ENCODE results near the gene HMCN2.

HMCN2 gene

DNA sequence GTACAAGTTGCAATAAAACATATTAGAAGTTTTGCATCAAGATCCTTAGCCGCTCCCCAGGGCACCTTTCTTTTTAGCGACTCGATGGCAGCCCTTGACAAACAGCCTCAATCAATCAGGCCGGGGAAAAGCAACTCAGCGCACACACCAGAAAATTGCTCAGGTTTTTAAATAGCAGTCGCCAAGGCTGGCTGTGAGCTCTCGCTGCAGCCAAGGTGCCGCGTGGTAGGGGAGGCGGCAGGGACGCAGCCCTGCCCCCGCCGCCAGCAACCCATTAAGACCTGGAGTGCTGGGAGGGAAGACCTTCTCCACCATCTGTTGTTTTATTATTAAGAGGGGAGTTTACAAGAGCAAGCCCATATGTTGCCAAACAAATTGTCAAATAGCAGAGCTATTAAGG, 201.8 kb downstream of the HMCN2 start:
- TF ChIP-seq NFIC (IDR thresholded peaks at IDR 0.05): no peak
- TF ChIP-seq, protein P1, sequence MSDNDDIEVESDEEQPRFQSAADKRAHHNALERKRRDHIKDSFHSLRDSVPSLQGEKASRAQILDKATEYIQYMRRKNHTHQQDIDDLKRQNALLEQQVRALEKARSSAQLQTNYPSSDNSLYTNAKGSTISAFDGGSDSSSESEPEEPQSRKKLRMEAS (IDR thresholded peaks at IDR 0.05): no peak

DNA sequence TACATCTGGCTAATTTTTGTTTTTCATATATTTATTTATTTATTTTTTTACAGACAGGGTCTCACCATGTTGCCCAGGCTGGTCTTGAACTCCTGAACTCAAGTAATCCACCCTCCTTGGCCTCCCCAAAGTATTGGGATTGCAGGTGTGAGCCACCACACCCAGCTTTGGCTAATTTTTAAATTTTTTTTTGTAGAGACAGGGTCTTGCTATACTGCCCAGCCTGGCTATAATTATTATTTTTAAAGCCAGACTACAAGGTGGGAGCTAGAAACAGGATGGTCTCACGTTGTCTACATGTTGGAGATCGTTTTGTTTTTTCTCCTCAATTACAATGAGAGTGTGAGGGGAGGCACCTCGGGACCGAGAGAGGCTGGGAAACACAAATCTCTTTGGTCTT, 203.0 kb downstream of the HMCN2 start:
- TF ChIP-seq, protein P1 (IDR thresholded peaks at IDR 0.05): no peak
- TF ChIP-seq EP300 (IDR thresholded peaks at IDR 0.05; ENCODE audit: borderline replicate concordance) (no peak), FOXM1 (IDR thresholded peaks at IDR 0.05; ENCODE audit: borderline replicate concordance, low read depth) (no peak), CREB1 (IDR thresholded peaks at IDR 0.05; ENCODE audit: low read depth) (no peak), RAD21 (IDR thresholded peaks at IDR 0.05; ENCODE audit: low read depth) (no peak), EGR1 (IDR thresholded peaks at IDR 0.05) (no peak)
- TF ChIP-seq, protein P2, sequence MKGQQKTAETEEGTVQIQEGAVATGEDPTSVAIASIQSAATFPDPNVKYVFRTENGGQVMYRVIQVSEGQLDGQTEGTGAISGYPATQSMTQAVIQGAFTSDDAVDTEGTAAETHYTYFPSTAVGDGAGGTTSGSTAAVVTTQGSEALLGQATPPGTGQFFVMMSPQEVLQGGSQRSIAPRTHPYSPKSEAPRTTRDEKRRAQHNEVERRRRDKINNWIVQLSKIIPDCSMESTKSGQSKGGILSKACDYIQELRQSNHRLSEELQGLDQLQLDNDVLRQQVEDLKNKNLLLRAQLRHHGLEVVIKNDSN (IDR thresholded peaks at IDR 0.05): no peak

DNA sequence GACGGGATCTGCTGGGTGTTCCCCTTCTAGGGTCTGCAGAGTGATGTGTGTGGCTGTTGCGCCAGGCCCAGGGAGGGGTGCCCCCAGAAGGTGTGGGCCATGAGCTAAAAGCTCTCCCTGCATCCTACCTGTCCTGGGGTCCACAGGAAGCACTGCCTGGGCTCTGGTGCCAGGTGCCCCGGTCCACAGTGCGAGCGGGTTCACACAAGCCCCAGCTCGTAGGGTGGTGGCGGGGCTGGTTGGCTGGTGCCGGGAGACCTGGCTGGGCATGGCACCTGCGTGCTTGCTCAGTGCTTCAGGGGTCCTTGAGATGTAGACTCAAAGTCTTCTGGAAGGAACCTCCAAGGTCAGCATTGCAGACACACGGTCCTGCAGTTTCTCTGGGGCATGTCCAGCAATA, 204.7 kb downstream of the HMCN2 start:
- no peak for TF ChIP-seq TAF1 (IDR thresholded peaks at IDR 0.05; ENCODE audit: low read depth)
- no peak for TF ChIP-seq EP300 (IDR thresholded peaks at IDR 0.05; ENCODE audit: borderline replicate concordance)
- TF ChIP-seq EGR1 (IDR thresholded peaks at IDR 0.05): no peak
- TF ChIP-seq ZBTB7A (IDR thresholded peaks at IDR 0.05; ENCODE audit: low read depth): no peak
- TF ChIP-seq, protein P1 (IDR thresholded peaks at IDR 0.05): no peak
- TF ChIP-seq, protein P3, sequence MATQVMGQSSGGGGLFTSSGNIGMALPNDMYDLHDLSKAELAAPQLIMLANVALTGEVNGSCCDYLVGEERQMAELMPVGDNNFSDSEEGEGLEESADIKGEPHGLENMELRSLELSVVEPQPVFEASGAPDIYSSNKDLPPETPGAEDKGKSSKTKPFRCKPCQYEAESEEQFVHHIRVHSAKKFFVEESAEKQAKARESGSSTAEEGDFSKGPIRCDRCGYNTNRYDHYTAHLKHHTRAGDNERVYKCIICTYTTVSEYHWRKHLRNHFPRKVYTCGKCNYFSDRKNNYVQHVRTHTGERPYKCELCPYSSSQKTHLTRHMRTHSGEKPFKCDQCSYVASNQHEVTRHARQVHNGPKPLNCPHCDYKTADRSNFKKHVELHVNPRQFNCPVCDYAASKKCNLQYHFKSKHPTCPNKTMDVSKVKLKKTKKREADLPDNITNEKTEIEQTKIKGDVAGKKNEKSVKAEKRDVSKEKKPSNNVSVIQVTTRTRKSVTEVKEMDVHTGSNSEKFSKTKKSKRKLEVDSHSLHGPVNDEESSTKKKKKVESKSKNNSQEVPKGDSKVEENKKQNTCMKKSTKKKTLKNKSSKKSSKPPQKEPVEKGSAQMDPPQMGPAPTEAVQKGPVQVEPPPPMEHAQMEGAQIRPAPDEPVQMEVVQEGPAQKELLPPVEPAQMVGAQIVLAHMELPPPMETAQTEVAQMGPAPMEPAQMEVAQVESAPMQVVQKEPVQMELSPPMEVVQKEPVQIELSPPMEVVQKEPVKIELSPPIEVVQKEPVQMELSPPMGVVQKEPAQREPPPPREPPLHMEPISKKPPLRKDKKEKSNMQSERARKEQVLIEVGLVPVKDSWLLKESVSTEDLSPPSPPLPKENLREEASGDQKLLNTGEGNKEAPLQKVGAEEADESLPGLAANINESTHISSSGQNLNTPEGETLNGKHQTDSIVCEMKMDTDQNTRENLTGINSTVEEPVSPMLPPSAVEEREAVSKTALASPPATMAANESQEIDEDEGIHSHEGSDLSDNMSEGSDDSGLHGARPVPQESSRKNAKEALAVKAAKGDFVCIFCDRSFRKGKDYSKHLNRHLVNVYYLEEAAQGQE (IDR thresholded peaks at IDR 0.05; ENCODE audit: low read depth): no peak
- no peak for TF ChIP-seq CEBPB (IDR thresholded peaks at IDR 0.05)
- no peak for TF ChIP-seq FOXM1 (IDR thresholded peaks at IDR 0.05; ENCODE audit: borderline replicate concordance, low read depth)
- TF ChIP-seq CREB1 (IDR thresholded peaks at IDR 0.05; ENCODE audit: low read depth): no peak
- TF ChIP-seq, protein P2 (IDR thresholded peaks at IDR 0.05): no peak
- no peak for TF ChIP-seq NFIC (IDR thresholded peaks at IDR 0.05)
- TF ChIP-seq TEAD4 (IDR thresholded peaks at IDR 0.05): no peak
- TF ChIP-seq RAD21 (IDR thresholded peaks at IDR 0.05; ENCODE audit: low read depth): no peak
- TF ChIP-seq TCF12 (IDR thresholded peaks at IDR 0.05; ENCODE audit: low read depth): no peak
- no peak for TF ChIP-seq YY1 (IDR thresholded peaks at IDR 0.05; ENCODE audit: low read depth)

DNA sequence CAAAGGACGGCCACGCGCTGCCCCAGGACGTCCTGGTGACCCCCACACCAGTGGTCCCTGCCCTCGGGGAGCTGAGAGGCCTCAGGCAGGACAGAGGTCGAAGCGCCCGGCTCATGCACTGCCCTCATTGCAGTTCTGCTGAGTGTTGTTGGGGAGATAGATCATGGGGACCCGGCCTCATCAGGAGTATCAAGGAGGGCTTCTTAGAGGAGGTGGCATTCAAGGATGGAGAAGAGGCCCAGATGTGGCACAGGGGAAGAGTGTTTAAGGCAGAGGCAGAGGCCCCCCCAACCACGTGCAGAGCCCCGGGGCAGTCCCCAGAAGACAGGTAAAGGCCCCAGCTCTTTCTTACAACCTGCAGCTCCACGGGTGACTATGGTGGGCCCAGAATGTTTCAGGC, 205.4 kb downstream of the HMCN2 start:
- TF ChIP-seq ZBTB7A (IDR thresholded peaks at IDR 0.05; ENCODE audit: low read depth): no peak
- TF ChIP-seq RAD21 (IDR thresholded peaks at IDR 0.05; ENCODE audit: low read depth): no peak
- no peak for TF ChIP-seq TAF1 (IDR thresholded peaks at IDR 0.05; ENCODE audit: low read depth)
- no peak for TF ChIP-seq EGR1 (IDR thresholded peaks at IDR 0.05)
- TF ChIP-seq NFIC (IDR thresholded peaks at IDR 0.05): no peak
- TF ChIP-seq CEBPB (IDR thresholded peaks at IDR 0.05): no peak
- TF ChIP-seq, protein P2 (IDR thresholded peaks at IDR 0.05): no peak
- no peak for TF ChIP-seq EP300 (IDR thresholded peaks at IDR 0.05; ENCODE audit: borderline replicate concordance)
- no peak for TF ChIP-seq YY1 (IDR thresholded peaks at IDR 0.05; ENCODE audit: low read depth)
- no peak for TF ChIP-seq TCF12 (IDR thresholded peaks at IDR 0.05; ENCODE audit: low read depth)
- no peak for TF ChIP-seq FOXM1 (IDR thresholded peaks at IDR 0.05; ENCODE audit: borderline replicate concordance, low read depth)
- TF ChIP-seq, protein P1 (IDR thresholded peaks at IDR 0.05): no peak
- TF ChIP-seq, protein P3 (IDR thresholded peaks at IDR 0.05; ENCODE audit: low read depth): no peak

DNA sequence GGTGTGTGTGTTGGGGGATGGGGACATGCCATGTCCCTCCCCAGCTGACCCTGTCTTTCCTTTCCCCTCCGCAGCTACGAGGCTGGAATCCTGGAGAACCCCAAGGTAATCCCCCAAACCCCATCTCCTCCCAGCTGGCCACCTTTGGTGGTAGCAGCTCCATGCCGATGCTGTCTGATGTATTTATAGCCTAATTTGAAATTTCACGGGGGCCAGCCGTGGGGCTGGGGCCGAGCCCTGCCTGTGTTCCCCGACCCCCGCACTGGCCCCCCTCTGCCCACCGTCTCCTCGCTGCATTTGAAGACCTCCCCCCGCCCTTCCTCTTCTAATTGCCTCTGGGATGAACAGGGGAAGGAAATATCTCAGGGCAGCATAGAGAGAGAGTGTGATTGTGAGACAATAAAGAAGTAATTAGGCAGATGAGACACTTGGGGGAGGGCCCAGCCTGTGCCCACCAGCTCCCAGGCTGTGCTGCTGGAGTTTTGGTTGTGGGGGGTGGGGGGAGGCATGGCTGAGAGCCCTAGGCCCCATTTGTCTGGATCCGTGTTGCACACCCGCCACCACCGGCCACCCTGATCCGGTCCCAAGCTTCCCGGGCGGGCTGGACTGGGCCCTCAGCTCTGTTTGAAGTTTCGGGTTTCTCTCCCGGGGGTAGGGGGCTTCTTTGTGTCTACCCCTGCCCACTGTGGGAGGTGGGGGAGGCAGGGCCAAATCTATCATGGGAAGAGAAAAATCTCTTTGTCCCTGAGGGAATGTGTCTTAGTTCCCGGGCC, 206.0 kb downstream of the HMCN2 start:
- TF ChIP-seq NFIC (IDR thresholded peaks at IDR 0.05): no peak
- TF ChIP-seq, protein P1 (IDR thresholded peaks at IDR 0.05): no peak
- no peak for TF ChIP-seq YY1 (IDR thresholded peaks at IDR 0.05; ENCODE audit: low read depth)
- TF ChIP-seq RAD21 (IDR thresholded peaks at IDR 0.05; ENCODE audit: low read depth): no peak
- TF ChIP-seq FOXM1 (IDR thresholded peaks at IDR 0.05; ENCODE audit: borderline replicate concordance, low read depth): no peak
- TF ChIP-seq EP300 (IDR thresholded peaks at IDR 0.05; ENCODE audit: borderline replicate concordance): no peak
- no peak for TF ChIP-seq EGR1 (IDR thresholded peaks at IDR 0.05)
- TF ChIP-seq, protein P3 (IDR thresholded peaks at IDR 0.05; ENCODE audit: low read depth): no peak
- no peak for TF ChIP-seq TAF1 (IDR thresholded peaks at IDR 0.05; ENCODE audit: low read depth)
- TF ChIP-seq, protein P2 (IDR thresholded peaks at IDR 0.05): no peak
- no peak for TF ChIP-seq TCF12 (IDR thresholded peaks at IDR 0.05; ENCODE audit: low read depth)
- no peak for TF ChIP-seq TEAD4 (IDR thresholded peaks at IDR 0.05)
- no peak for TF ChIP-seq CEBPB (IDR thresholded peaks at IDR 0.05)
- no peak for TF ChIP-seq ZBTB7A (IDR thresholded peaks at IDR 0.05; ENCODE audit: low read depth)
- TF ChIP-seq CREB1 (IDR thresholded peaks at IDR 0.05; ENCODE audit: low read depth): no peak
